OCI-LY7 (cell line): ENCODE results near the gene NALF2.

Experiments used
- CTCF ChIP-seq: fragments of 200-600 bp; sonication (generic); conservative IDR thresholded peaks from 2 replicates; pipeline ENCODE4 v1.5.1; 2014; ENCODE audit warnings: mild to moderate bottlenecking, antibody characterized with exemption, low read length, moderate library complexity, mixed read lengths
- EZH2phosphoT487 ChIP-seq: fragments of 200-600 bp; sonication (generic); IDR thresholded peaks from 2 replicates; pipeline ENCODE4 v1.6.1; 2018; ENCODE audit warnings: low read depth, borderline replicate concordance, mild to moderate bottlenecking, mixed run types, antibody characterized with exemption, low read length, moderate library complexity, mixed read lengths

- TF ChIP-seq CTCF (no peak), EZH2phosphoT487 (no peak)
Measured at GRCh38 chrX:69523314-69523713, 19.2 kb downstream of the NALF2 start.
